Peyer's patch (tissue), 4 donors: ENCODE results near the gene ZFP69.
A peak's percentile ranks its signal among the peaks of the same experiment; 100 is the strongest.

Source experiments
- POLR2A ChIP-seq, 2 donors: fragments of 450-650 bp; IDR thresholded peaks; one replicate each; pipeline ENCODE4 v1.5.1; 2017; ENCODE audit warnings: antibody characterized with exemption in 2 of 2, mild to moderate bottlenecking in 2 of 2, moderate library complexity in 2 of 2
- TF ChIP-seq, protein P1 (sequence below), 6 experiments: fragments of 450-650 bp in 4 of 6; fragments of 200-600 bp in 2 of 6; sonication (generic) in 1 of 6; IDR thresholded peaks; one replicate each; pipeline ENCODE4 v1.5.1; 2017 to 2019; ENCODE audit warnings: antibody characterized with exemption in 6 of 6, mild to moderate bottlenecking in 3 of 6, moderate library complexity in 1 of 6

DNA sequence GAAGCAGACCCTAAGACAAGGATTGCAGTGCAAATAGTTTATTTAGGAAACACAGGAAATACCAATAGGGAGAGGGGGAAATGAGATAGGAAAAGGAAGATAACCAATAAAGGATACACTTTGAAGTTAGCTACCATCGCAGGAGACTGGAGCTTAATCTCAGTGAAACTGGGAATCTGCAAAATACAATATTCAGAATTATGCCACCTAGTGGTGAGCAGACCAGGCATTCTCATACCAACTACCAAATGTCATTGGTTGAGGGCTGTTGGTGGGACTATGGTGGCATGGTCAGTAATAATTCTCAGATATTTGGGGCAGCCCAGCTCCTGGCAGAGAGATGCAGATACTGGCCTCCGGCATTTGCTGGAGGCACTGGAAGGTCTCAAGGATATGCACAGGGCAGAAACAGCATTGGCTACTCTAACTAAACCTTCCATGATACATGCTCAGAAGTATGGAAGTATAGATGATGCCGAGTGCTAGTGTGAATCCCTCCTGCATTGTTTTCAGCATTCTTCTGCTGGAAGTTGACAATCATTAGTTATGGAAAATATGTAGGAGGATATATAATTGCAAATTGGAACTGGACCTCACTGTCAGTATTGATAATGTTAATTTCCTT lies 38.6 kb upstream of the ZFP69 start:
- TF ChIP-seq, protein P1, sequence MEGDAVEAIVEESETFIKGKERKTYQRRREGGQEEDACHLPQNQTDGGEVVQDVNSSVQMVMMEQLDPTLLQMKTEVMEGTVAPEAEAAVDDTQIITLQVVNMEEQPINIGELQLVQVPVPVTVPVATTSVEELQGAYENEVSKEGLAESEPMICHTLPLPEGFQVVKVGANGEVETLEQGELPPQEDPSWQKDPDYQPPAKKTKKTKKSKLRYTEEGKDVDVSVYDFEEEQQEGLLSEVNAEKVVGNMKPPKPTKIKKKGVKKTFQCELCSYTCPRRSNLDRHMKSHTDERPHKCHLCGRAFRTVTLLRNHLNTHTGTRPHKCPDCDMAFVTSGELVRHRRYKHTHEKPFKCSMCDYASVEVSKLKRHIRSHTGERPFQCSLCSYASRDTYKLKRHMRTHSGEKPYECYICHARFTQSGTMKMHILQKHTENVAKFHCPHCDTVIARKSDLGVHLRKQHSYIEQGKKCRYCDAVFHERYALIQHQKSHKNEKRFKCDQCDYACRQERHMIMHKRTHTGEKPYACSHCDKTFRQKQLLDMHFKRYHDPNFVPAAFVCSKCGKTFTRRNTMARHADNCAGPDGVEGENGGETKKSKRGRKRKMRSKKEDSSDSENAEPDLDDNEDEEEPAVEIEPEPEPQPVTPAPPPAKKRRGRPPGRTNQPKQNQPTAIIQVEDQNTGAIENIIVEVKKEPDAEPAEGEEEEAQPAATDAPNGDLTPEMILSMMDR (IDR thresholded peaks at IDR 0.05), result peak; percentile 60 to 74 (median 64)
- no peak for TF ChIP-seq POLR2A (IDR thresholded peaks at IDR 0.05)
